ENCODE data around the gene EPDR1. TPM values are rescaled to one million over a fixed set of nuclear protein-coding genes. Genes with fewer than 3 reads are reported as not detected.

EPDR1 gene
- total RNA-seq, 2 donors from 2014 or later: 2.7 to 7.3 TPM

DNA sequence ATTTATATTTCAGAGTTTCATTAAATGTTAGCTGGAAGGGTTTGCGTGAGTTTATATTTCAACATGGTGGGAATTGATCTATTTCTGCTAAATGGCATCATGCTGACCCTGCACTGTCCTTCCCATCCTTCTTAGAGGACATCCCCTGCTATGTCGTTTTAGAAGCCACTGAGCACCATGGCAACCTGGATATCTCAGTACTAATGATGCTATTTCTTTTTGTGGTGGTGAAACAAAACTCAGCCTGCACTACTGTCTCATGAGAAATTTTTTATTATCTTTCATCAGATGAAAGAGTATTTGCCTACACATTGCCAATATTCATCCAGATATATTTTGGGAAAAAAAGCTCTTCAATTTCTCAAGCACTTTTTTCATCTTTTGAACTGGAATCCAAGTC, 12.1 kb downstream of the EPDR1 start:
- H3K9me3 ChIP-seq (ENCODE audit: control insufficient read depth, low read length): no peaks in the 10 kb centered on the region
- Mint-ChIP-seq H3K27ac (no peak overlapping the region), H3K4me3 (no peak overlapping the region), H3K9me3 (no peaks in the 10 kb centered on the region), H3K36me3 (ENCODE audit: low read depth) (no peaks in the 10 kb centered on the region), H3K4me1 (no peaks in the 10 kb centered on the region), H3K27me3 (ENCODE audit: insufficient read depth) (no peaks in the 10 kb centered on the region)
- no peaks in the 10 kb centered on the region for H3K36me3 ChIP-seq (ENCODE audit: control insufficient read depth, insufficient read depth, low read length)
- no peak overlapping the region for H3K4me3 ChIP-seq (ENCODE audit: low read length)
- no peaks in the 10 kb centered on the region for H3K4me1 ChIP-seq (ENCODE audit: control insufficient read depth, insufficient read depth, low read length)
- TF ChIP-seq, protein P1, sequence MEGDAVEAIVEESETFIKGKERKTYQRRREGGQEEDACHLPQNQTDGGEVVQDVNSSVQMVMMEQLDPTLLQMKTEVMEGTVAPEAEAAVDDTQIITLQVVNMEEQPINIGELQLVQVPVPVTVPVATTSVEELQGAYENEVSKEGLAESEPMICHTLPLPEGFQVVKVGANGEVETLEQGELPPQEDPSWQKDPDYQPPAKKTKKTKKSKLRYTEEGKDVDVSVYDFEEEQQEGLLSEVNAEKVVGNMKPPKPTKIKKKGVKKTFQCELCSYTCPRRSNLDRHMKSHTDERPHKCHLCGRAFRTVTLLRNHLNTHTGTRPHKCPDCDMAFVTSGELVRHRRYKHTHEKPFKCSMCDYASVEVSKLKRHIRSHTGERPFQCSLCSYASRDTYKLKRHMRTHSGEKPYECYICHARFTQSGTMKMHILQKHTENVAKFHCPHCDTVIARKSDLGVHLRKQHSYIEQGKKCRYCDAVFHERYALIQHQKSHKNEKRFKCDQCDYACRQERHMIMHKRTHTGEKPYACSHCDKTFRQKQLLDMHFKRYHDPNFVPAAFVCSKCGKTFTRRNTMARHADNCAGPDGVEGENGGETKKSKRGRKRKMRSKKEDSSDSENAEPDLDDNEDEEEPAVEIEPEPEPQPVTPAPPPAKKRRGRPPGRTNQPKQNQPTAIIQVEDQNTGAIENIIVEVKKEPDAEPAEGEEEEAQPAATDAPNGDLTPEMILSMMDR (conservative IDR thresholded peaks at IDR 0.05): no peak
- WGBS, 2 experiments (ENCODE audit: insufficient coverage in 1 of 2, insufficient read length in 1 of 2): 89 to 100% methylated on average over 1 to 2 of the region's 2 CpGs
- no peaks in the 10 kb centered on the region for H3K27me3 ChIP-seq (ENCODE audit: control insufficient read depth, insufficient read depth, low read length, poor library complexity, severe bottlenecking)
- H3K9ac ChIP-seq (ENCODE audit: extremely low read depth, low read length, poor library complexity, severe bottlenecking): no peak overlapping the region
- DNase-seq: no peak
- no peak overlapping the region for H3K27ac ChIP-seq (ENCODE audit: low read depth, low read length)

- DNase-seq: no peak
- H3K4me1 ChIP-seq (ENCODE audit: control insufficient read depth, insufficient read depth, low read length): no peaks in the 10 kb centered on the region
- H3K4me3 ChIP-seq (ENCODE audit: low read length): no peak overlapping the region
- Mint-ChIP-seq H3K4me1 (no peaks in the 10 kb centered on the region), H3K27me3 (ENCODE audit: insufficient read depth) (no peaks in the 10 kb centered on the region), H3K9me3 (no peaks in the 10 kb centered on the region), H3K36me3 (ENCODE audit: low read depth) (no peaks in the 10 kb centered on the region), H3K4me3 (no peak overlapping the region), H3K27ac (no peak overlapping the region)
- H3K27me3 ChIP-seq (ENCODE audit: control insufficient read depth, insufficient read depth, low read length, poor library complexity, severe bottlenecking): no peaks in the 10 kb centered on the region
- no peaks in the 10 kb centered on the region for H3K36me3 ChIP-seq (ENCODE audit: control insufficient read depth, insufficient read depth, low read length)
- WGBS, 2 experiments (ENCODE audit: insufficient coverage in 1 of 2, insufficient read length in 1 of 2): 84 to 91% methylated on average over 6 to 9 of the region's 9 CpGs
- no peak overlapping the region for H3K9ac ChIP-seq (ENCODE audit: extremely low read depth, low read length, poor library complexity, severe bottlenecking)
- H3K9me3 ChIP-seq (ENCODE audit: control insufficient read depth, low read length): no peaks in the 10 kb centered on the region
- no peak overlapping the region for H3K27ac ChIP-seq (ENCODE audit: low read depth, low read length)
- TF ChIP-seq, protein P1 (conservative IDR thresholded peaks at IDR 0.05): no peak
Measured at GRCh38 chr7:37933018-37933566, 12.7 kb downstream of the EPDR1 start.

- no peaks in the 10 kb centered on the region for H3K9me3 Mint-ChIP-seq
- Histone ChIP-seq H3K27ac (ENCODE audit: low read depth, low read length) (peak overlapping the region; percentile 87), H3K27me3 (ENCODE audit: control insufficient read depth, insufficient read depth, low read length, poor library complexity, severe bottlenecking) (no peaks in the 10 kb centered on the region), H3K36me3 (ENCODE audit: control insufficient read depth, insufficient read depth, low read length) (no peaks in the 10 kb centered on the region), H3K9me3 (ENCODE audit: control insufficient read depth, low read length) (no peaks in the 10 kb centered on the region), H3K4me1 (ENCODE audit: control insufficient read depth, insufficient read depth, low read length) (no peaks in the 10 kb centered on the region), H3K9ac (ENCODE audit: extremely low read depth, low read length, poor library complexity, severe bottlenecking) (no peak overlapping the region), H3K4me3 (ENCODE audit: low read length) (no peak overlapping the region)
- no peak overlapping the region for H3K4me3 Mint-ChIP-seq
- H3K27me3 Mint-ChIP-seq (ENCODE audit: insufficient read depth): no peaks in the 10 kb centered on the region
- DNase-seq: peak; percentile 77
- no peaks in the 10 kb centered on the region for H3K36me3 Mint-ChIP-seq (ENCODE audit: low read depth)
- H3K27ac Mint-ChIP-seq: peak overlapping the region; percentile 24
- peaks cover 3% of the 10 kb centered on the region for H3K4me1 Mint-ChIP-seq
- TF ChIP-seq, protein P1 (conservative IDR thresholded peaks at IDR 0.05): no peak
- 84 to 90% methylated on average over 3 to 12 of the region's 12 CpGs for WGBS, 2 experiments (ENCODE audit: insufficient coverage in 1 of 2, insufficient read length in 1 of 2)
Measured at GRCh38 chr7:37942934-37943610, 22.6 kb downstream of the EPDR1 start.
